Dedifferentiated amniotic fluid mesenchymal stem cell (primary cell): ENCODE results near the gene GET4.
"Not testable (repeated sequence)": the region's sequence is repeated elsewhere in the genome, so short reads cannot be mapped to it uniquely, and the experiment has no call there.

Experiments used
- DNase-seq: peaks from one replicate; pipeline ENCODE4 v3.0.0-alpha.2; 2016; ENCODE audit errors: extremely low spot score

Gene GET4

GRCh38 chr7:929311-929711, 53.0 kb downstream of the GET4 start:
- DNase-seq = no peak

GRCh38 chr7:930975-931758, 54.8 kb downstream of the GET4 start:
- DNase-seq = no peak

DNA sequence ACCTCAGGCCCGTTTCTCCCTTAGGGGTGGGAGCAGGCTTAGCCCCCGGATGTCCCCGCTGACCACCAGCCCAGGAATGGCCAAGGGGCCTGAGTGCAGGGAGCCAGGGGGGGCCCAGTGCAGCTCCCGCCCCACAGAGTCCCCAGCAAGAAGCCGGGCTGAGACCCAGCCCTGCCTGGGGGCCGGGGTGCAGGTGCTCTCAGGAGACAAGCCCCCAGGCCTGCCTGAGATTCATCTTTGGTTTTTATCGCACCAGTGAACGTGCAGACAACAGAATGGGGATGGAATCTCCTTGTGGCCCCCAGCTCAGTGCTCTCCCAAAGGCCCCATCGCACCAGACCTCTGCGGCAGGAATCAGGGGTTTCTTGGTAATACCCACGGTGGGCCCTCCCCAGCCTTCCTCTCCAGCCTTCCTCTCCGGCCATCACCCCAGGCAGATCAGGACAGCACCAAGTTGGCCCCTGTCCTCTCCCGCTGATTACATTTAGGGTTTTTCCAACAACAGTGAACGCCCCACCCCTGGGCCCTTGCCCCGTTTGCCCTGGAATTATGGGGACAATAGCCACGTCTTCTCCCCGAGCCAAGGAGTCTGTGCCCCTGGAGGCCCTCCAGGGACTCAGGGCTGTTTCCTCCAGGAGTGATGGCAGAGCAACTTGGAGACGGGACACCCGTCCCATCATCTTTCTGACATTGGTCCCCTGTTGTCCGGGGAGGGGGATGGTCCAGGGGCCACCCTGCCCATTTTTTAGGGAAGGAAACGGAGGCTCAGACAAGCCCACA, 55.7 kb downstream of the GET4 start:
- DNase-seq = no peak

GRCh38 chr7:932651-932975, 56.3 kb downstream of the GET4 start:
- no peak for DNase-seq

DNA sequence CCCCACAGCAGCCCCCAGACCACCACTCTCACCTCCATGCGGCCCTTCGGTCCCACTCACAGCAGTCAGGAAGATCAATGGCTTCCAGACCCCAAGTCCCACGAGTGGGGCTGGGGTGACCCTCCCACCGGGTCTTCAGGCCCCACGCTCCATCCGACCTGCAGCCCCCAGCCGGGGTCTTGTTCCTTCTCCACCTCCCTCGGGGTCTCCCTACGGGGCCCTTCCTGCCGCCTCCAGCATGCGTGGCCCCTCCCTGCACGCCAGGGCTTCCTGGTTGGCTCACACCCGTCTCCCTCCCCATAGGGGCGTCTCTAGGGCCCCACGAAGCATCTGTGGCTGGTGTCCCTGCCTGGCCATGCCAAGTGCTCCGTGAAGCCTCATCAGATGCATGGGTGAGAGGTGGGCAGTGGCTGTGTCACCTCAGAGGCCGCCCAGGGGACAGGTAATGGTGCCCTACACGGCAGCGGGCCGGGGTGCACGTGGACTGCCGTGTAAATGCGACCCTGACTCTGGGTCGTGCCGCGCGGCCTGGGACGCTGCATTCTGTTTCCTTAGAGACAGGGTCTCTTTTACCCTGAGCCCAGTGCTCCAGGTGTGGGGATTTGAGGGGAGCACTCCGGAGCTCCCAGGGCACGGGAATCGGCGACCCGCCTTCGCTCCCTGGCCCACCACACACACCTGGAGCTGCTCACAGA, 58.3 kb downstream of the GET4 start:
- no peak for DNase-seq

GRCh38 chr7:935164-935873, 59.0 kb downstream of the GET4 start:
- no peak for DNase-seq

DNA sequence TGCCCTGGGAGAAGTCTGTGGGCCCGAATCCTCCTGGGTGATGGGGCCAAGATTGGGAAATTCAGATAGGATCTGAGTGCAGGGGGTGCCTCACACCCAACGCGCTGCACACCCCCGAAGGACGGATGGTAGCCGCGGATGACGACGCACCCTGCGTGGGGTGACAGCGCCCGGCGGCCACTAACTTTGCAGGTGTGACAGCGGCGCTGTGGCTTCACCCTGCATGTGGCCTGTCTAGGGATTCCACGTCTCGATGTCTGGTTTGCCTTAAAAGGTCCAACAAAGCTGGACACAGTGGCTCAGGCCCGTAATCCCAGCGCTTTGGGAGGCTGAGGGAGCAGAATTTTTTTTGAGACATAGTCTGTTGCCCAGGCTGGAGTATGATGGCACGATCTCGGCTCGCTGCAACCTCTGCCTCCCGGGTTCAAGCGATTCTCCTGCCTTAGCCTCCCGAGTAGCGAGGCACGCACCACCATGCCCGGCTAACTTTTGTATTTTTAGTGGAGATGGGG, 59.6 kb downstream of the GET4 start:
- DNase-seq = no peak

GRCh38 chr7:936386-937054, 60.2 kb downstream of the GET4 start:
- DNase-seq = no peak

GRCh38 chr7:937856-938484, 61.6 kb downstream of the GET4 start:
- no peak for DNase-seq

DNA sequence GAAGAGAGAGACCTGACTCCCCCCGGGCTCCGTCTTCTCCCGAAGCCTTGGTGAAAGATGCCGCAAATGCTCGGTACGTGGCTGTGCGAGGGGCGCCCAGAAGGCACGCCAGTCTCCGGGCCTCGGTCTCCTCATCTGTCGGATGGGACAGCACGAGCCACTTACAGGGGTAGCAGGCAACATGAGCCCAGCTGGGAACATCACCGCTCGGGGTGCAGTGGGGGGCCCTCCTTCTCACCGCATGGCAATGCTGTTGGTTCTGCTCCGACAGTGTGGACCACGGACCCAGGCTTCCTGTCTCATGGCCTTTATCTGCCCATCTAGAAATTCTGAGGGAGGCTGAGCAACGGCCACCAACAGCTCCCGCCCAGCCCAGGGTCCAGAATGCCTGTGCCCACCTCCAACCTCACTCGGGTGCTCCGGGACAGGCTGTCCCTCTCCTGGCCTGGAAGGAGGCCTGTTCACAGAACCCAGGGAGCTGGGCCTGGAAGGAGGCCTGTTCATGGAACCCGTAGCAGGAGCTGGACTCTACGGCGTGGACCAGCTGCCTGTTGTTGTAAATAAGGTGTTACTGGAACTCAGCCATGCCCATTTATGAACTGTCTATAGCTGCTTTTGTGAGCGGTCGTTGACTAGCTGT, 62.3 kb downstream of the GET4 start:
- DNase-seq = no peak

- no peak for DNase-seq
Measured at GRCh38 chr7:939843-940242, 63.5 kb downstream of the GET4 start.

GRCh38 chr7:940599-941408, 64.5 kb downstream of the GET4 start:
- DNase-seq = no peak

- DNase-seq = not testable (repeated sequence)
Measured at GRCh38 chr7:943793-944192, 67.4 kb downstream of the GET4 start.

- DNase-seq = no peak
Measured at GRCh38 chr7:944744-945143, 68.4 kb downstream of the GET4 start.

DNA sequence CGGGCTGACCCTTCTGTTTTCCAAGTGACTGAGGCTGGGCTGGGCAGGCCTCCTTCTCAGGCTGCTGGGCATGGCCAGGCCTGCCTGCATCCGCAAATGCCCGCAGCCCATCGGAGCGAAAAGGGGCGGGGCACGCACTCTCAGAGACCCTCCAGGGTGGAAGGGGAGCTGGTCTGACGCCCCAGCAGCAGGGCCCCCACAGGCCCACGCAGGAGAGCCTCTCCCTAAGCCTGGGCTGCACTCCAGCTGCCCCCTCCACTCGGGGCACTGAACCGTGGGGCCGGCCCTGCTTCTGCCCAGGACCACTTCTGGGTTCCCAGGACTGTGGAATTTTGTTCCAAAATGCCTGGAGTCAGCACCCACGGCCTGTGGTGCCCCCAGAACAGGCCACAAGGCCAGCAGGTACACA, 68.8 kb downstream of the GET4 start:
- DNase-seq = no peak

- no peak for DNase-seq
Measured at GRCh38 chr7:945556-946255, 69.4 kb downstream of the GET4 start.
